ENCODE results near the gene MORC1.
"Not testable (repeated sequence)": the region's sequence is repeated elsewhere in the genome, so short reads cannot be mapped to it uniquely, and the experiment has no call there.

Gene MORC1

GRCh38 chr3:109136523-109136922 lies 18.6 kb upstream of the MORC1 start, which contains the start of gene C3orf85:
Gene C3orf85 (plus strand): TSS chr3:109136719. CDS start chr3:109136848, 129 bp downstream.
- H3K79me2 ChIP-seq (ENCODE audit: low read length): no peaks in the 10 kb centered on the region
- no peaks in the 10 kb centered on the region for H3K27me3 ChIP-seq (replicated peaks; ENCODE audit: insufficient read depth, low read length)
- H3K9me2 ChIP-seq (replicated peaks; ENCODE audit: insufficient read depth, low read length): no peaks in the 10 kb centered on the region
- no peak for TF ChIP-seq EZH2 (optimal IDR thresholded peaks at IDR 0.05; ENCODE audit: low read depth, low read length)
- TF ChIP-seq EZH2phosphoT487 (IDR thresholded peaks at IDR 0.05; ENCODE audit: low read length): no peak
- TF ChIP-seq CTCF (IDR thresholded peaks at IDR 0.05; ENCODE audit: low read length): no peak
- no peak within 1 kb of the TSS for H3K27ac ChIP-seq (ENCODE audit: low read length)
- no peak within 1 kb of the TSS for H3K4me3 ChIP-seq (ENCODE audit: low read length)
- no peaks in the 10 kb centered on the region for H4K20me1 ChIP-seq (ENCODE audit: insufficient read depth, low read length)
- H3F3A ChIP-seq (ENCODE audit: insufficient read depth, low read length): no peaks in the 10 kb centered on the region
- no peaks in the 10 kb centered on the region for H3K4me1 ChIP-seq (ENCODE audit: low read length)
- DNase-seq: no peak
- H2AFZ ChIP-seq (ENCODE audit: low read length): no peak within 1 kb of the TSS
- H3K9me3 ChIP-seq (replicated peaks; ENCODE audit: insufficient read depth, low read length): no peaks in the 10 kb centered on the region
- H3K4me2 ChIP-seq (ENCODE audit: low read depth, low read length): no peak within 1 kb of the TSS
- no peaks in the 10 kb centered on the region for H3K36me3 ChIP-seq (replicated peaks; ENCODE audit: insufficient read depth, low read length)
- no peak within 1 kb of the TSS for H3K9ac ChIP-seq (ENCODE audit: low read length)

GRCh38 chr3:109133474-109133816 lies 15.5 kb upstream of the MORC1 start:
- H3K9ac ChIP-seq (ENCODE audit: low read length); H3K4me3 ChIP-seq (ENCODE audit: low read length); H3K79me2 ChIP-seq (ENCODE audit: low read length); H3K9me3 ChIP-seq (replicated peaks; ENCODE audit: insufficient read depth, low read length); H3K27me3 ChIP-seq (replicated peaks; ENCODE audit: insufficient read depth, low read length); H3K4me2 ChIP-seq (ENCODE audit: low read depth, low read length); H3K27ac ChIP-seq (ENCODE audit: low read length); H4K20me1 ChIP-seq (ENCODE audit: insufficient read depth, low read length); H3F3A ChIP-seq (ENCODE audit: insufficient read depth, low read length); H2AFZ ChIP-seq (ENCODE audit: low read length); DNase-seq; H3K36me3 ChIP-seq (replicated peaks; ENCODE audit: insufficient read depth, low read length); H3K4me1 ChIP-seq (ENCODE audit: low read length); H3K9me2 ChIP-seq (replicated peaks; ENCODE audit: insufficient read depth, low read length): not testable (repeated sequence)

- no peak for TF ChIP-seq EZH2phosphoT487 (IDR thresholded peaks at IDR 0.05; ENCODE audit: low read length)
- Histone ChIP-seq H3K9ac (ENCODE audit: low read length) (no peak overlapping the region), H3F3A (ENCODE audit: insufficient read depth, low read length) (no peaks in the 10 kb centered on the region), H3K36me3 (replicated peaks; ENCODE audit: insufficient read depth, low read length) (no peaks in the 10 kb centered on the region), H3K27ac (ENCODE audit: low read length) (no peak overlapping the region), H3K9me2 (replicated peaks; ENCODE audit: insufficient read depth, low read length) (no peaks in the 10 kb centered on the region), H3K27me3 (replicated peaks; ENCODE audit: insufficient read depth, low read length) (no peaks in the 10 kb centered on the region), H4K20me1 (ENCODE audit: insufficient read depth, low read length) (no peaks in the 10 kb centered on the region), H3K79me2 (ENCODE audit: low read length) (no peaks in the 10 kb centered on the region), H2AFZ (ENCODE audit: low read length) (no peak overlapping the region), H3K9me3 (replicated peaks; ENCODE audit: insufficient read depth, low read length) (no peaks in the 10 kb centered on the region), H3K4me1 (ENCODE audit: low read length) (no peaks in the 10 kb centered on the region), H3K4me2 (ENCODE audit: low read depth, low read length) (no peak overlapping the region), H3K4me3 (ENCODE audit: low read length) (no peak overlapping the region)
- no peak for DNase-seq
These were observed 15.0 kb upstream of the MORC1 start for GRCh38 chr3:109132801-109133473.

GRCh38 chr3:109131276-109131675 lies 13.3 kb upstream of the MORC1 start:
- no peak overlapping the region for H3K27ac ChIP-seq (ENCODE audit: low read length)
- H3K9ac ChIP-seq (ENCODE audit: low read length): no peak overlapping the region
- H3F3A ChIP-seq (ENCODE audit: insufficient read depth, low read length): no peaks in the 10 kb centered on the region
- no peaks in the 10 kb centered on the region for H3K9me2 ChIP-seq (replicated peaks; ENCODE audit: insufficient read depth, low read length)
- no peaks in the 10 kb centered on the region for H3K79me2 ChIP-seq (ENCODE audit: low read length)
- H3K36me3 ChIP-seq (replicated peaks; ENCODE audit: insufficient read depth, low read length): no peaks in the 10 kb centered on the region
- no peak overlapping the region for H3K4me3 ChIP-seq (ENCODE audit: low read length)
- H2AFZ ChIP-seq (ENCODE audit: low read length): no peak overlapping the region
- no peaks in the 10 kb centered on the region for H3K9me3 ChIP-seq (replicated peaks; ENCODE audit: insufficient read depth, low read length)
- no peaks in the 10 kb centered on the region for H3K4me1 ChIP-seq (ENCODE audit: low read length)
- H3K4me2 ChIP-seq (ENCODE audit: low read depth, low read length): no peak overlapping the region
- DNase-seq: no peak
- TF ChIP-seq CTCF (IDR thresholded peaks at IDR 0.05; ENCODE audit: low read length) (no peak), EZH2 (optimal IDR thresholded peaks at IDR 0.05; ENCODE audit: low read depth, low read length) (no peak)
- no peaks in the 10 kb centered on the region for H3K27me3 ChIP-seq (replicated peaks; ENCODE audit: insufficient read depth, low read length)
- H4K20me1 ChIP-seq (ENCODE audit: insufficient read depth, low read length): no peaks in the 10 kb centered on the region
